Stimulated activated CD8-positive, alpha-beta memory T cell treated with anti-CD3 and anti-CD28 coated beads, Interleukin-12 subunit alpha, Interleukin-12 subunit beta, amount 100 ng/mL, for 24 hours (primary cell): ENCODE measurements around the gene NCOA7.
"Not testable (repeated sequence)": the region's sequence is repeated elsewhere in the genome, so short reads cannot be mapped to it uniquely, and the experiment has no call there.

ENCODE experiments used
- DNase-seq: peaks from one replicate; pipeline ENCODE4 v3.0.0-alpha.2; 2020; ENCODE audit errors: extremely low read depth

Gene NCOA7

GRCh38 chr6:125972478-125972877, 181.7 kb downstream of the NCOA7 start:
- not testable (repeated sequence) for DNase-seq

- no peak for DNase-seq
Observed at GRCh38 chr6:125974214-125974866, 183.6 kb downstream of the NCOA7 start.

- DNase-seq: no peak
Observed at GRCh38 chr6:125979101-125979500, 188.3 kb downstream of the NCOA7 start.
